NCI-H1092 treated with DMSO at 0.1 percent for 48 hours (cell line): Measurements from ENCODE around the gene PTPN22.

ENCODE experiments used
- DNase-seq: peaks from one replicate; lab custom pipeline; 2025; lab: John Stamatoyannopoulos, UW

Gene PTPN22

DNA sequence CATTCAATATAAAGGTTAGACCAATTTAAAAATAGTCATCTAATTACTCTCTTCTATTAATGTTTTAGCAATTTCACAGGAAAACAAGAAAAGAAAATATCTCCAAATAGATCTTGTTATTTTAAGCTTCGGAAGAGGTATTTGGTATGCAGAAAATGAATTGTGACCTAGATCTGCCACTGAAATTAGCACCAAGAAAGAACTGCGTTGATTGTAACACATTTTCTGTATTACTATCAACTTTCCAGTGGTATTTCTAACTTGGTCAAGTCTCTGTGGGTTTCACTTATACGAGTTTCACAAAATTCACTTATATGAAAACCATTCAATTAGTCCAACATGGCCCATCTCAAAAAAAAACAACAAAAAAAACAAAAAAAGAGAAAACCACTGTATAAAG, 71.0 kb downstream of the PTPN22 start:
- no peak for DNase-seq

DNA sequence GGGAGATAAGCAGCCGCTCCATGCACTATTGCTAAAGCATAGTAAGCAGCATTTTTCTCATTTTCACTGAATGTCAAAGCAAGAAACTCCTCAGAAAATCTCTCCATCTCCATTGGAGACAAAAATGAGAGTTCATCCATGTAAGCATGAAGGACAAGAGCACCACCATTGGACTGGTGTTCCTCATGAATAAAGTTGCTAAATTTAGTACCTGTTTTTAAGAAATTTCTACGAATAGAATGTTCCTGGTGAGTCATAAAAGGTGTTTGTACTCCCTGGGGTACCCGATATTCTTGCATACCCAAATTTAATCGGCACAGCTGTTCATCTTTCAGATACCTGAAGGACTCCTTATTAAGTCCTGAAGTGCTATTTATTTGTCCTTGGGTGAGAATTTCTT, 74.0 kb downstream of the PTPN22 start:
- no peak for DNase-seq

GRCh38 chr1:113793878-113794834, 77.4 kb downstream of the PTPN22 start:
- DNase-seq: no peak

DNA sequence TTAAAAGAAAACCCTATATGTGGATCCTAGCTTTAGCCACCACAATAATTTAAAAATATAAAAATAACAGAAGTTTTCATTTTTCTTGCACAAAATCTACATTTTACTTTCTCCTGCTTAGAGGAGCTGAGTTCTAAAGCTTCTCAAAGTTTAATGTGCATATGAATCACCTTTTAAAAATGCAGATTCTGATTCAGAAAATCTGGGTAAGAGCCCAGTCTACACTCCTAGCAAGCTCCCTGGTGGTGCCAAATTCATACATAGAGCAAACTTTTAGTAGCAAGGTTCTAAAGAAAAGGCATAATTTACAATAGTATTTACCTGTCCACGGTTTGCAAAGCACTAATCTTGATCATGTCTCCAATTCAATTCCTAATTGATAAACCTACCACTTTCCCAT, 78.5 kb downstream of the PTPN22 start:
- DNase-seq: no peak

GRCh38 chr1:113792471-113792870, 79.0 kb downstream of the PTPN22 start:
- DNase-seq: no peak

GRCh38 chr1:113788802-113789201, 82.7 kb downstream of the PTPN22 start:
- no peak for DNase-seq

DNA sequence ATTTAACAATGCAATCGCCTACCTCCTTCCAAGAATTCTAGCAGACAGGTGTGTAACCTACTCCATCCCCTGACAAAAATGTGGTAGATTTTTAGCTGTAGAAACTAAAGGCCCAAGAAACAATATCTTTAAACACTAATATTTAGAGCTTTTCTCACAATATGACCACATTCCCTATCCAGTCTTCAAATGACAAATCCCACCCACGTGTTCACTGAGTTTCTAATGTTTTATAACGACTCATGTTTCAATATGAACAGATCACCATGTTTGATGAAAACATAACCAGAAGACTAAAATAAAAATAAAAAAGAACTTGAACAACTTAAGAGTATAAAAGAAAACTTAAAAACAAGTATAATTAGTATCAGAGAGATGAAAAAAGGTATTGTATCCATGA, 83.8 kb downstream of the PTPN22 start:
- DNase-seq: no peak

- no peak for DNase-seq
Observed at GRCh38 chr1:113786069-113786468, 85.4 kb downstream of the PTPN22 start.

- DNase-seq: no peak
Observed at GRCh38 chr1:113784104-113784779, 87.3 kb downstream of the PTPN22 start.

- DNase-seq: no peak
Observed at GRCh38 chr1:113783254-113784103, 88.0 kb downstream of the PTPN22 start.

DNA sequence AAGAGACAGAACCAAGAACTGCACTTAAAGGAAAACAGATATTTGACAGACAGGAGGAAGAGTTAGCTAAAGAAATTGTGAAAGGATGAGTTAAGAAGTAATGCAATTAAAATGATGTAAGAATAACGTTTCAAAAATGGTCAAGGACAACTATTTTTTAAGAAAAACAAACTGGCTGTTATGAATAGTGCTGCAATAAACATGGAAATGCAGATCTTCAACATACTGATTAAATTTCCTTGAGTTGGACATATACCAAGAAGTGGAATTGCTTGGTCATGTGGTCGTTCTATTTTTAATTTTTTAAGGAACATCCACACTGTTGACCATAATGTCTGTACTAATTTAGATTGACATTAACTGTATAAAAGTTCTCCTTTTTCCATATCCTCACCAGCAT, 89.1 kb downstream of the PTPN22 start:
- DNase-seq: no peak

GRCh38 chr1:113780374-113781146, 91.0 kb downstream of the PTPN22 start:
- DNase-seq: no peak

GRCh38 chr1:113779542-113779941, 92.0 kb downstream of the PTPN22 start:
- DNase-seq: no peak

- DNase-seq: no peak
Observed at GRCh38 chr1:113777561-113777960, 94.0 kb downstream of the PTPN22 start.

DNA sequence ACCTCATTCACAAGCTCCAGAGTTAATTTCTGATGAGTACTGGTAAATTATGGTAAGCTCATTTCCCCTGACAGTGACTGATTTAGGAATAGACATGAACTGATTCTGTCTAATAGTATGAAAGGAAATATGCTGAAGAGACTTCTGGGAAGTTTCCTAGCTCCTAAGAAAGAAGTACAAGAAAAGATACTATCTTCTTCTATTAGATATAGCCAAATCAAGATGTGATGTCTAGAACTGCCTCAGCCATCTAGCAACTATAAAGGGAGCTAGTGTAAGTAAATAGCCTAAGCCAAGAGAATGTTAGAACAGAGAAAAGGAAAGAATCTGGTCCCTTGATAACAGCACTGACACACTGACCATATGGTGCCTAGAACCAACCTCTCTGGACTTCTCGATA, 101.5 kb downstream of the PTPN22 start:
- no peak for DNase-seq

GRCh38 chr1:113769601-113769970, 101.9 kb downstream of the PTPN22 start:
- no peak for DNase-seq

DNA sequence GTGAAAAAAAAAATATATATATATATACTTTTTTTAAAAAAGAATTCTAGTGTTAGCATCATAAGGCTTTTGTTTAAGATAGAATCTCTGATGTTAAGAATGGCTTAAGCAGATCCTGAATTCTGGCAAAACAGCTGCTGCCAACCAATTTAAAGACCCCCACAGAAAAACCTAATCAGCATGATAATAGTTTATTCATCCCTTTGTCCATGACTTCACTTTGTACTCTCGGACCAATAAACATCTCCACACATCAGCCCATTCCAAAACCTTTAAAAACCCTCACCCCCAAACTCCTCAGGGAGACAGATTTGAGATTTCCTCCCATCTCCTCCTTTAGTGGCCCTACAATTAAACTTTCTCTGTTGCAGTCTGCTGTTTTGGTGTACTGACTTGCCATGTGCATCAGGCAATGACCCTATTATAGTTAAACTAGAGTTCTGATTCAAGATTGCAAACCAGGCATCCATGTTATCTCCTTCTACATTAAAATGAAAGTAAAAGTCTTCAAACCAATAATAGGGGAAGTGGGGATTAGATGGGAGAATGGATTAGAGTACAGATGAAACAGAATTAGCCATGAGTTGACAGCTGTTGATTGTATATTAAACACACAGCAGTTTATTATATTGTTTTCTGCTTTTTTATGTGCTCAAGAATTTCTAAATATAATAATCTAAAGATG, 102.5 kb downstream of the PTPN22 start:
- DNase-seq: no peak

GRCh38 chr1:113765306-113766230, 105.9 kb downstream of the PTPN22 start:
- no peak for DNase-seq
